NOMO-1 treated with dmso at 0.1 percent for 144 hours (cell line): ENCODE data around the gene NME4.
"Not testable (repeated sequence)": the region's sequence is repeated elsewhere in the genome, so short reads cannot be mapped to it uniquely, and the experiment has no call there.

Experiments used
- DNase-seq: peaks from one replicate; lab custom pipeline; 2025; ENCODE audit not compliant: unreplicated experiment; lab: John Stamatoyannopoulos, UW

The NME4 gene

GRCh38 chr16:396199-396598 is 800 bp upstream of the NME4 start:
- no peak for DNase-seq

GRCh38 chr16:396605-397004 is 394 bp upstream of the NME4 start:
- DNase-seq, result peak; percentile 6

GRCh38 chr16:397736-398332 is 835 bp downstream of the NME4 start:
- peak; percentile 45 for DNase-seq

- no peak for DNase-seq
Measured at GRCh38 chr16:398561-399339, 1.8 kb downstream of the NME4 start.

GRCh38 chr16:399340-400019 is 2.5 kb downstream of the NME4 start:
- no peak for DNase-seq

GRCh38 chr16:400061-400591 is 3.1 kb downstream of the NME4 start:
- DNase-seq, result no peak

- DNase-seq, result peak; percentile 69
Measured at GRCh38 chr16:401468-402348, 4.7 kb downstream of the NME4 start, which contains the start of gene DECR2. DECR2 (plus strand) TSS chr16:401885; CDS start chr16:401964, 79 bp downstream.

GRCh38 chr16:404971-405486 is 8.0 kb downstream of the NME4 start:
- DNase-seq, result no peak

- DNase-seq, result no peak
Measured at GRCh38 chr16:405548-406506, 8.8 kb downstream of the NME4 start.

- no peak for DNase-seq
Measured at GRCh38 chr16:407253-407652, 10.3 kb downstream of the NME4 start.

GRCh38 chr16:410516-411178 is 13.6 kb downstream of the NME4 start:
- DNase-seq, result no peak

GRCh38 chr16:411576-412265 is 14.7 kb downstream of the NME4 start:
- DNase-seq, result no peak

GRCh38 chr16:414395-415169 is 17.6 kb downstream of the NME4 start:
- DNase-seq, result no peak

GRCh38 chr16:415170-415498 is 18.1 kb downstream of the NME4 start:
- not testable (repeated sequence) for DNase-seq

GRCh38 chr16:422179-422578 is 25.2 kb downstream of the NME4 start:
- not testable (repeated sequence) for DNase-seq

GRCh38 chr16:424033-424622 is 27.1 kb downstream of the NME4 start:
- no peak for DNase-seq

- no peak for DNase-seq
Measured at GRCh38 chr16:424623-425081, 27.7 kb downstream of the NME4 start.
